GM21619 (cell line): ENCODE measurements around the gene CLIC3.

Experiments used
- ATAC-seq: cut with Tn5 transposase; IDR thresholded peaks from one replicate; pipeline ENCODE4 v1.9.1; 2021; ENCODE audit not compliant: unreplicated experiment

CLIC3 gene

GRCh38 chr9:136969150-136969549 lies 27.2 kb downstream of the CLIC3 start:
- ATAC-seq = no peak

DNA sequence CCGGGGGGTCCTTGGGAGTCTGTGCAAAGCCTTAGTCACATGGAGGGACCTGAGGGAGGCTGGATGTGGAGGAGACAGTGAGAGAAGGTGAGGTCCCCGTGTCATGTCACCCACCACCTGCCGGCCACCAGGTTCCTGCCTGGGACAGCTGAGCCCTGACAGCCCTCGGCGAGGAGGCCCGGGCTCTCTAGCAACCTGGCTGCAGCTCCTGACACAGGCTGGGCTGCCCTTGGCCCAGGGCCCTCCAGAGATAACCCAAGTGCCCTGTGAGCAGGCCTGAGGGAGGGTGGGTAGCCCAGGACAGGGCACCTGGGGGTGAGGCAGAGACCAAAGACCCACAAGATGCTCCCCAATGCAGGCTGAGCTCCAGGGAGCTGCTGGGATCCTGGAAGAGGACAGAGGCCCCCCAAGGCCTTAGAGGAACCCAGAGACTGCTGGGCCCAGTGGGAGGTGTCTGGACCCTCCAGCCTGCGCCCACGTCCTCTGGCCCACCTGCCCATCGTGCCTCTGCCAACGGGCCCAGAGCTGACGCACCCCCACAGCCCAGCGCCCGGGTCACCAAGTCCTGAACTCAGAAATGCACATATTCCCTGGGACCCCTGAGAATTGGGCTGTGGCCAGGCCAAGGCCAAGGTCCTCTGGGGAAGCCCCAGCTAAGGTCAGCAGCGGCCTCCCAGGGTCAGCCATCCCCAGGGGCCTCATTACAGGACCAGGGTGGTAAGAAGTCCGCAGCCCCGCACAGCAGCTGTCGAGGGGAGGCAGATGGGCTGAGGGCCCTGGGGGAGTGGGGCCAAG lies 27.8 kb downstream of the CLIC3 start:
- ATAC-seq = no peak

GRCh38 chr9:136965771-136966484 lies 30.4 kb downstream of the CLIC3 start:
- ATAC-seq = no peak

- no peak for ATAC-seq
These were observed 31.4 kb downstream of the CLIC3 start for GRCh38 chr9:136964833-136965422.

GRCh38 chr9:136964171-136964689 lies 32.1 kb downstream of the CLIC3 start:
- no peak for ATAC-seq

DNA sequence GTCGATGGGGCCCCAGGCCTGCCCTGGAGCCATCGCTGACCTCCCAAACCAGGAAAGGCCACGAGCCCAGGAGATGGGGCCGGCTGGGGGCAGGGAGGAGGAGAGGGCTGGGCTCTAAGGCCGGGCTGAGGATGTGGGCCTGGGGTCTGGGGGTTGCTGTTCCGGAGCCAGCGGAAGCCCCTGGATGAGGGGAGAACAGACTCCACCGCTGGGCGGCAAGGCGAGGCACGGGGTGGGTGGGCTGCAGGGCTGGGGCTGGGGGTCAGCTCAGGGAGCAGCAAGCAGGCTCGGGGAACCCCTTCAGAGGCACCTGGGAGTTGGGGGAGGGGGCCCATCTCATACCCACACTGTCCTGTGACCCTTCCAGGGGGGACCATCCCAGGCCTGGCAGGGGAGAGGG lies 32.6 kb downstream of the CLIC3 start:
- no peak for ATAC-seq

- ATAC-seq = no peak
These were observed 33.0 kb downstream of the CLIC3 start for GRCh38 chr9:136963341-136963740.

GRCh38 chr9:136962701-136963248 lies 33.6 kb downstream of the CLIC3 start:
- ATAC-seq = no peak

- ATAC-seq = no peak
These were observed 34.2 kb downstream of the CLIC3 start for GRCh38 chr9:136962163-136962562.

DNA sequence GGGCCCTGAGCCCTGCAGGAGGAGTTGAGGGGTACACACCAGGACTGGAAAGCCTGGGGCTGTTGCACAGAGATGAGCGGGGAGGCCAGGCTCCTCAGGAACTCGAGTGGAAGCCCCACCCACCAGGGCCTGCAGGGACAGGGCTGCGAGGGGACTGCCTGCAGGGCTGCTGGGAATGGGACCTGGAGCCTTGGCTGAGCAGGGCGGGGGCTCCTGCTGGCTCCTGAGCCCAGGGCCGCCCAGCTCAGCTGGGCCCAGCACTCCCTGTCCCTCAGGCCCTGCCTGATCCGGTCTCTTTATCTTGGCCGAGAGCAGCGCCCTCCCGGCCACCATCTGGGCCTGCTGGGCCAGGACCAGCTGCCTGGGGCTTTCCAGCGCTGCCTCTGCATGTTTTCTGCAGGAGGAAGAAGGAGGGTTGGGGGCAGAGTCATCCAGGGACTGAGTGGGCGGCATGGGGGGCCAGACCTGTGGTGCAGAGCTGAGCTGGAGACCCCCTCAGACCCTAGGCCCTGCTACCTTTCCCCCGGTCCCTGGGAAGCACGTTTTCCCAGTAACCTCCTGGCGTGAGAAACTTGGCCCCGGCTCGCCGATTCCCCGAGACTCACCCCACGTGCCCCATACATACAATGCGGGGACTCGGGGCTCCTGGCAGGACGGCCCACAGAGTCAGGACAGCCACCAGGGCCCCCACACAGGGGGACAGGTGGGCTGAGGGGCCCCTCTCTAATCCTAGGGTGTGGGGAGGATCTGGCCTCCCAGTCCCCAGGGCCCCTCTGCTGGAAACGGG lies 34.9 kb downstream of the CLIC3 start:
- no peak for ATAC-seq

- ATAC-seq = no peak
These were observed 35.5 kb downstream of the CLIC3 start for GRCh38 chr9:136960938-136961275.

DNA sequence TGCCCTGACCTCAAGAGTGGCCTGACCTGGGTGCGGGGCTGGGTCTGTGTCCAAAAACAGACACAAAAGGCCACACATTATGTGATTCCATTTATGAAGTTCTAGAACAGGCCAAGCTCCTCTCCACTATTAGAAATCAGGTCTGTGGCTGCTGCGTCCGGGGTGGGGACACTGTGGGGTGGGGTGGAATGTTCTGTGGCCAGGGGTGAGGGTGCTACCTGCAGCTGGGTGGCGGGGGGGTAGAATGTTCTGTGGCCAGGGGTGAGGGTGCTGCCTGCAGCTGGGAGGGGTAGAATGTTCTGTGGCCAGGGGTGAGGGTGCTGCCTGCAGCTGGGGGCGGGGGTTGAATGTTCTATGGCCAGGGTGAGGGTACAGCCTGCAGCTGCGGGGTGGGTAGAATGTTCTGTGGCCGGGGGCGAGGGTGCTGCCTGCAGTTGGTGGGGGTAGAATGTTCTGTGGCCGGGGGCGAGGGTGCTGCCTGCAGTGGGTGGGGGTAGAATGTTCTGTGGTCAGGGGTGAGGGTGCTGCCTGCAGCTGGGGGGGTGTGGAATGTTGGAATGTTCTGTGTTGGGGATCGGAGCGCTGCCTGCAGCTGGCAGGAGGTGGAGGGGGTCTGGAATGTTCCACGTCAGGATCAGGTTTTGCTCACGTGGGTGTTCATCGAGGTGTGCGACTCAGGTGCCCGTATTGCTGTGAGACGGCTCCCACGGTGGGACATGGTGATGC lies 36.0 kb downstream of the CLIC3 start:
- no peak for ATAC-seq

GRCh38 chr9:136958898-136959850 lies 37.2 kb downstream of the CLIC3 start:
- no peak for ATAC-seq

DNA sequence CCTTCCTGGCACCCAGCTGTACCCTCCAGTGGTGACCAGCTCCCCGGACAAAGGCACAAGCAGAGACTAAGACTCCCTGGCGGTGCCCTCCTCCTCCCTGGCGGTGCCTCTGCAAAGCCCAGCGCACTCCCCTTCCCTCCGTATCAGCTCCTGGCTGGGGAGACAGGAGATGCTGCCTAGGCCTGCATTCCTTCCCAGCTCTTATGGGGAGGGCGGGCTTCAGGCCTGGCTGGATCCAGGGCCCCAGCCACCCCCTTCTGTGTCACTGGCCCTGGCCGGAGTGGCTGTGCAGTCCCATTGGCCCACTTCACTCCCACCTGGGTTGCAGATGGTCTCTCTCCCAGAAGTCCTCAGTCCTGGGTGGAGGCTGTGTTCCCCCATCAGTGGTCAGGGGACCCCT lies 37.9 kb downstream of the CLIC3 start:
- no peak for ATAC-seq

GRCh38 chr9:136957901-136958300 lies 38.5 kb downstream of the CLIC3 start:
- ATAC-seq = no peak

- ATAC-seq = no peak
These were observed 38.9 kb downstream of the CLIC3 start for GRCh38 chr9:136957461-136957860.

GRCh38 chr9:136956604-136957003 lies 39.8 kb downstream of the CLIC3 start:
- ATAC-seq = no peak

- no peak for ATAC-seq
These were observed 40.4 kb downstream of the CLIC3 start for GRCh38 chr9:136955943-136956335.
